CD4-positive, alpha-beta T cell treated with Interleukin-17A for 1 hour (primary cell): ENCODE measurements around the gene SELENBP1.
A peak's percentile ranks its signal among the peaks of the same experiment; 100 is the strongest.
"Not testable (repeated sequence)": the region's sequence is repeated elsewhere in the genome, so short reads cannot be mapped to it uniquely, and the experiment has no call there.

Experiments
- DNase-seq: peaks from one replicate; pipeline ENCODE4 v3.0.0-alpha.2; 2020

The SELENBP1 gene

GRCh38 chr1:151377150-151377884, 4.8 kb upstream of the SELENBP1 start:
- DNase-seq = no peak

GRCh38 chr1:151373196-151373595, 691 bp upstream of the SELENBP1 start:
- DNase-seq = no peak

DNA sequence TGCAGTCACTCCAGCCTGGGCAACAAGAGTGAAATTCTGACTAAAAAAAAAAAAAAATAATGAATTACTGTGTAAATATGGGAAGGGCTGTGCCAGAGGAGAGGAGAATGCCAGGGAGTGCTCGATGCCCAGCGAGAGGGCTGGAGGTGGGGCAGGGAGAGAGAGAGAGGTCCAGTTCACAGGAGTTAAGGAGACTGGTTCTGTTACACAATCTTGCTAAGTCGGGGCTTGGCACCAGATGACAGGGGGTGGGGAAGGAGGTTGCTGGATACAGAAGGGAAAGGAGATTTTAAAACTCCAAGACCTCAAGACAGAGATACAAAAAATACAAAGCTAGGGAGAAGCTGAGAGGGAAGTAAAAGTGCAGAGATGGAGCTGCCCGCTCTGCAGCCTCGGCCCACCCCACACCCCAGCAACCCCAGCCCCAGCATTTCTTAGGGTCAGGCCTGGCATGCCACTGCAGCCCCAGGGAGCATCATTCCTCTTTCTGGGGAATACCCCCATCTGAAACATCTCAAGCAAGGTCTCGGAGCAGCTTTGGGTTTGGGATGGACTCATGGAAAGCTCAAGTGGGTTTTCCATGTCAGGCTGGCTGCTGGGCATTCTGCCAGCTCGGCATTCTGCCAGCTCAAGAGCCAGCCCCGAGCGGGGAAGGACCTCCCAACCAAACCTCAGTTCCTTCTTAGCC, 991 bp downstream of the SELENBP1 start:
- DNase-seq = no peak

DNA sequence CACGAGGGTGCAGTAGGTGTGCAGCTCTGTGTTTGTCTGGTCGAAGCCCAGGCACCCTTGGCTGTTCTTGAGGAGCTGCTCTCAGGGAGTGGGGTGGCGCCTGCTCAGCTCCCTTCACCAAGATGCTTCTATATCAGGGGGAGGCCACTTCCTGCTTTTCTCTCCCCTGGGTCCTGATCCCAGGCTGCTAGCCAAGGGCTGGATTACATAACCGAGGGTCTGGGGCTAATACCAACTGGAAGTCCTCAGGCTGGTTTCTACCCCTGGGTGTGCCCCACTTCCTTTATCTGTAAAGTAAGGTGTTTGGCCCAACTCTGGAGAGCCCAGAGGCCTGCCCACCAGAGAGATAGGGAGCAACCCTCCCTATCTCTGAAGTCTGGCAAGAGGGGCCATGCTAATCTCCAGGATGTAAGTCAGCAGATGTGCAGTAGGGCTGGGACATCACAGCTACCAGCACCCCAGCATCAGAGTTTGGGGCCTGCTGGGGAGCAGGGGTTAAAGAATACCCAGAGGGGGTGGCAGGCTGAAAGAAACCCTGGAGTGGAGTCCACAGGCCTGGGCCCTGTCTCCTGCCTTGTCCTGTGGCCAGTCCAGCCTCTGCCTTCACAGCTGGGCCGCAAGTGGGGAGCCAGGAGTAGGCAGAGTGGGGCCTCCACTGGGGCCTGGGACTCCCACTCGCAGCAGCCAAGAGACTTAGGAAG, 2.1 kb downstream of the SELENBP1 start:
- no peak for DNase-seq

DNA sequence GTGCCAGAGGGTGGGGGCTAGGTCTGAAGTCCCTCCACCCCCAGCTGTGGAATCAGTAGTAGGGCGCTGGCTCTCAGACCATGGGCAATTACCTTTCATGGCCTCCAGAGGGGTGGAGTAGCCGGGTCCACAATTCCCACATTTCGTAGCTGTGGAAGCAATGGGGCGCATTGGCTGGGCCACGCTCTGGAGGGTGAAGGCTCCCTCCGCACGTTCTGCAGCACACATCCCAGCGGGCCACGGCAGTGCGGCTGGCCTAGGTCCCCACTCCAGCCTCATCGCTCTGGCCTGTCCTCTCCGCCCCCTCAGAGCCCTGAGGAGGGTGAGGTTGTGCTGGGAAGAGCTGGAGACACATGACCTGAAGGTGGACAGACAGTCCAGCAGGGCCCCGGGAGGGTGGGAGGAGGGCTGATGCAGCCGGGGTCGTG, 2.9 kb downstream of the SELENBP1 start:
- DNase-seq = no peak

- DNase-seq = no peak
These were observed 3.2 kb downstream of the SELENBP1 start for GRCh38 chr1:151369302-151369610.

- no peak for DNase-seq
These were observed 3.9 kb downstream of the SELENBP1 start for GRCh38 chr1:151368393-151369301.

GRCh38 chr1:151367658-151368392, 4.7 kb downstream of the SELENBP1 start:
- no peak for DNase-seq

- no peak for DNase-seq
These were observed 7.5 kb downstream of the SELENBP1 start for GRCh38 chr1:151364996-151365395.

- no peak for DNase-seq
These were observed 10.0 kb downstream of the SELENBP1 start for GRCh38 chr1:151362308-151363155.

- no peak for DNase-seq
These were observed 10.6 kb downstream of the SELENBP1 start for GRCh38 chr1:151361883-151362282.

DNA sequence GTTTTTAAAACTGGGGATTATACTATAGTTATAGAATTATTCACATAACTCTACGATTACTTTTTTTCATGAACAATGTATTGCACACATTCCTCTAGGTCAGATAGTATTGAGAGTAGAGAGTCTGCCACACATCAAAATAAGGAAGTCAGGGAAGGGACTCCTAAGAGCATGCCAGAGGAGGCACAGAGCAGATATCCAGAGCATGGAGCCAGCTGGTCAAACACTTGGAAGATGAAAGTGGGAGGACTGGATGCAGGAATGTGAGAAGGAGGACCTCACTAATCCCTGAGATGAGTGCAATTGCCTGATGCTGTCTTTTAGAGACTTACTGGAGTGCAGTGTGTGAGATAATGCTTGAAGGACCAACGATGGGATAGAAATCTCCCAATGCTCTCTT, 15.8 kb downstream of the SELENBP1 start:
- no peak for DNase-seq

DNA sequence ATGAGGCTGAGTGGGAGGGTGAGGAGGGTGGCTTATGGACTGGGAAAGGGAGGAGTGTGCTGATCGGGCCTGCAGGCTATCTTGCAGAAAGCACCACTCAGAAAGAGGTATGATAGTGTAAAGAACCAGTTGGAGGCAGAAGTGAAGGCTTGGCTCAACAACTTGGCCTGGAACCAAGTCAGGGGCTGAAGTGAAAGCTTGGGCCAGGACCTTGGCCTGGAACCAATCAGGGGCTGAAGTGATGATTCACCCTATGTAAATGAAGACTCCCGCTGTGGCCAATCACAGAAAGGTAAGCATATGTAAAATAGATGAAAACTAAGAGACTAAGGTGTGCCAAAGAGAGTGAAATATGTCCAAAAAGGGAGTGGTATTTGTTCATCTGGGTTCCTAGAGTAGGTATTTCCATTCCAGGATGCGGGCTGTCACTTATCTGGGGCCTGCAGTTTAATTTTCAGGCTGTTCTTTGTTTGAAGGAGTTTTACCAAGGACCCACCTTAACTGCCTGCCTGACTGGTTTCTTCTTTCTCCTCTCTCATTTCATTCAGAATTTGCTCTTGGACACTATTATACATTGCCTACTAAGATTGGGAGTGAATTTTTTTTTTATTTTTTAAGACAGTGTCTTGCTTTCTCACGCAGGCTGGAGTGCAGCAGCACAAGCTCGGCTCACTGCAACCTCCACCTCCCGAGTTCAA, 20.3 kb downstream of the SELENBP1 start:
- DNase-seq = no peak

- not testable (repeated sequence) for DNase-seq
These were observed 22.2 kb downstream of the SELENBP1 start for GRCh38 chr1:151350323-151350722.

- DNase-seq = no peak
These were observed 24.8 kb downstream of the SELENBP1 start for GRCh38 chr1:151347523-151348246.

DNA sequence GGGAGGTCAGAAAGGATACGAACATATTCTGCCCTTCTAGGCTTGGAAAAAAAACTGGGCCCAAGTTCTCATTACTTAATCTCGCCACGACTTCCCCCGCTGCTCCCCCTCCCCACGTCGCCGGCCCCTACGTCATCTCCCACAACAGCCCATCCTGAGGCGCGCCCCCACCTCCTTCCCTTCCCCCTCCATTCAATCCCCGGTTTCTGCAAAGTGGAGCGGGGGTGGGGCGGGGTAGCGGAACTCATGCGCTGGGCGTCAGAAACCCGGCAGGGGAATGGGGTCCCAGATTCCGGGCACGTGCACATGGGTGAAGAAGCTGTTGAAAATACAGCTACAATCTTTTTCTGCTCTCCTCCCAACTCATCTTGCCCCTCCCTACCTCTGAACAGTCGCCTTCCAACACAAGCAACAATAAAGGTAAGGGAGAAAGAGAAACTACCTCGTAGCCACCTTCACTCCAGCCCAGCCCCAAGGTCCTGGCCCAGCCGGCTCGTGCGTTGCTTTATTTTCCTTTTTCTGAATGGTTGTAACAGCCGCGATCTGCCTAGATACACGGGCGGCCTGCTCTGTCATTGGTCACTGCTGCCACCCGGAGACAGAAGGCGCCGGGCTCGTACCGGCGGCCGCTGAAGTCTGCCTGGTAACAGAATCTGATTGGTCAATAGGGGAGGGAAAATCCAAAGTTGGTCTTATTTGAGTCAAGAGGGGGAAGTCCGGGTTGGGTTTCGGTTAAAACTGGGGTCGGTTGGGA, 25.6 kb downstream of the SELENBP1 start, which contains the start of gene RFX5:
TSS of gene RFX5 (minus strand) at position 484 of the 754 bp plus-strand sequence. CDS start 932 bp downstream, outside the sequence.
- peak; percentile 99 for DNase-seq

GRCh38 chr1:151346082-151346768, 26.3 kb downstream of the SELENBP1 start:
- DNase-seq = no peak

GRCh38 chr1:151344291-151344690, 28.2 kb downstream of the SELENBP1 start:
- no peak for DNase-seq
